GM23338 (cell line): ENCODE data around the gene DPY19L3. TPM values are rescaled to one million over a fixed set of nuclear protein-coding genes. Genes with fewer than 3 reads are reported as not detected.

Experiments used
- ATAC-seq: fragments of 200-7000 bp; cut with Tn5 transposase; 3 replicates; pipeline ENCODE4 v1.9.1; 2020
- DNase-seq: peaks from one replicate; pipeline ENCODE4 v3.0.0-alpha.2; 2015; ENCODE audit warnings: low spot score
- H2AFZ ChIP-seq: fragments of 200-600 bp; sonication (generic); 2 replicates; pipeline ENCODE4 v1.8.0; 2016; ENCODE audit warnings: antibody characterized with exemption, mild to moderate bottlenecking, moderate library complexity
- H3F3A ChIP-seq: fragments of 200-600 bp; sonication (generic); replicated peaks from 2 replicates; pipeline ENCODE4 v1.8.0; 2017; ENCODE audit warnings: antibody characterized with exemption, mixed run types, low read depth
- H3K27ac ChIP-seq: fragments of 200-600 bp; sonication (generic); 2 replicates; pipeline ENCODE4 v1.6.1; 2016; ENCODE audit warnings: low read depth
- H3K27me3 ChIP-seq: fragments of 200-600 bp; sonication (generic); 2 replicates; pipeline ENCODE4 v1.8.0; 2016; ENCODE audit warnings: mild to moderate bottlenecking, mixed run types, moderate library complexity; ENCODE audit not compliant: insufficient read depth
- H3K36me3 ChIP-seq: fragments of 200-600 bp; sonication (generic); 2 replicates; pipeline ENCODE4 v1.8.0; 2016; ENCODE audit warnings: mild to moderate bottlenecking; ENCODE audit not compliant: insufficient read depth
- H3K4me1 ChIP-seq: fragments of 200-600 bp; sonication (generic); 2 replicates; pipeline ENCODE4 v1.8.0; 2016; ENCODE audit warnings: mild to moderate bottlenecking, moderate library complexity; ENCODE audit not compliant: insufficient read depth
- H3K4me2 ChIP-seq: fragments of 200-600 bp; sonication (generic); 2 replicates; pipeline ENCODE4 v1.7.1; 2017; ENCODE audit warnings: mixed run types
- H3K4me3 ChIP-seq: fragments of 200-600 bp; sonication (generic); 2 replicates; pipeline ENCODE4 v1.6.1; 2016; ENCODE audit warnings: mixed run types
- H3K79me2 ChIP-seq: fragments of 200-600 bp; sonication (generic); replicated peaks from 2 replicates; pipeline ENCODE4 v1.8.0; 2017; ENCODE audit warnings: mild to moderate bottlenecking; ENCODE audit not compliant: insufficient read depth
- H3K9me2 ChIP-seq: fragments of 200-600 bp; sonication (generic); 2 replicates; pipeline ENCODE4 v1.8.0; 2017; ENCODE audit not compliant: insufficient read depth
- H4K20me1 ChIP-seq: fragments of 200-600 bp; sonication (generic); replicated peaks from 2 replicates; pipeline ENCODE4 v1.8.0; 2017; ENCODE audit warnings: mild to moderate bottlenecking; ENCODE audit not compliant: insufficient read depth
- H3K27ac Mint-ChIP-seq: 2 replicates; pipeline ENCODE4 v1.8.0; 2020; ENCODE audit warnings: inconsistent platforms, mild to moderate bottlenecking, moderate library complexity, mixed read lengths
- H3K27me3 Mint-ChIP-seq: 3 replicates; pipeline ENCODE4 v1.8.0; 2022; ENCODE audit warnings: low read depth, mild to moderate bottlenecking, moderate library complexity, mixed read lengths, inconsistent platforms; ENCODE audit not compliant: insufficient read depth, poor library complexity
- H3K36me3 Mint-ChIP-seq: 3 replicates; pipeline ENCODE4 v1.8.0; 2021; ENCODE audit warnings: low read depth, mild to moderate bottlenecking, inconsistent platforms, moderate library complexity, mixed read lengths
- H3K4me1 Mint-ChIP-seq: 3 replicates; pipeline ENCODE4 v1.8.0; 2020; ENCODE audit warnings: mild to moderate bottlenecking, inconsistent platforms, mixed read lengths
- H3K4me3 Mint-ChIP-seq: 3 replicates; pipeline ENCODE4 v1.8.0; 2021; ENCODE audit warnings: moderate library complexity, mild to moderate bottlenecking, inconsistent platforms, mixed read lengths
- H3K9me3 Mint-ChIP-seq: 3 replicates; pipeline ENCODE4 v1.8.0; 2020; ENCODE audit warnings: moderate library complexity, mild to moderate bottlenecking, inconsistent platforms, mixed read lengths
- CREB1 ChIP-seq: fragments of 250-450 bp; sonication (Bioruptor Pico); IDR thresholded peaks from 2 replicates; pipeline ENCODE4 v1.5.0; 2020; ENCODE audit warnings: low read depth, mild to moderate bottlenecking, moderate library complexity
- EZH2 ChIP-seq: fragments of 200-600 bp; sonication (generic); IDR thresholded peaks from one replicate; pipeline ENCODE4 v1.8.0; 2017; ENCODE audit warnings: antibody characterized with exemption, mild to moderate bottlenecking, low read depth; ENCODE audit not compliant: unreplicated experiment
- EZH2phosphoT487 ChIP-seq: fragments of 200-600 bp; sonication (generic); IDR thresholded peaks from one replicate; pipeline ENCODE4 v1.8.1; 2018; ENCODE audit warnings: antibody characterized with exemption; ENCODE audit not compliant: unreplicated experiment
- JUNB ChIP-seq: IDR thresholded peaks from one replicate; pipeline ENCODE4 v1.6.1; 2016; ENCODE audit warnings: antibody characterized with exemption; ENCODE audit not compliant: unreplicated experiment
- NANOG ChIP-seq: IDR thresholded peaks from 2 replicates; pipeline ENCODE4 v1.6.1; 2016; ENCODE audit warnings: antibody characterized with exemption, borderline replicate concordance
- POLR2AphosphoS5 ChIP-seq: IDR thresholded peaks from 2 replicates; pipeline ENCODE4 v1.6.1; 2016; ENCODE audit warnings: antibody characterized with exemption, low read depth
- STAT1 ChIP-seq: IDR thresholded peaks from one replicate; pipeline ENCODE4 v1.6.1; 2016; ENCODE audit warnings: antibody characterized with exemption; ENCODE audit not compliant: unreplicated experiment
- ZNF114 ChIP-seq: fragments of 250-450 bp; sonication (Bioruptor Pico); IDR thresholded peaks from 2 replicates; pipeline ENCODE4 v1.5.0; 2020; ENCODE audit warnings: mild to moderate bottlenecking, moderate library complexity
- ZNF331 ChIP-seq: fragments of 250-450 bp; sonication (Bioruptor Pico); IDR thresholded peaks from 2 replicates; pipeline ENCODE4 v1.5.0; 2020; ENCODE audit warnings: low read depth, mild to moderate bottlenecking, moderate library complexity
- polyA plus RNA-seq: library from polyadenylated mRNA; unstranded; fragments of >200 nt; fragmentation: Nextera tagmentation; extraction: Ambion mirVana; gene quantifications from 2 replicates; pipeline ENCODE4 v1.2.1, GENCODE V29; 2016
- total RNA-seq: library from RNA; depleted of rRNA; stranded (reverse); fragments of >200 nt; shearing (Covaris generic); gene quantifications from 2 replicates; pipeline ENCODE4 v1.2.3, GENCODE V29; 2014
- TF ChIP-seq, protein P1 (sequence below): IDR thresholded peaks from one replicate; pipeline ENCODE4 v1.6.1; 2018; ENCODE audit warnings: antibody characterized with exemption; ENCODE audit not compliant: unreplicated experiment
- TF ChIP-seq, protein P2 (sequence below): IDR thresholded peaks from 2 replicates; pipeline ENCODE4 v1.6.1; 2016; ENCODE audit warnings: antibody characterized with exemption
- TF ChIP-seq, protein P3 (sequence below): fragments of 250-450 bp; sonication (Bioruptor Pico); IDR thresholded peaks from 2 replicates; pipeline ENCODE4 v1.5.0; 2020; ENCODE audit warnings: mild to moderate bottlenecking, moderate library complexity
- TF ChIP-seq, protein P4 (sequence below), 2 experiments: fragments of 200-600 bp in 1 of 2; sonication (generic) in 1 of 2; conservative IDR thresholded peaks; 2 replicates each; pipeline versions ENCODE4 v1.5.1 to v1.6.1; 2016 to 2017; ENCODE audit warnings: antibody characterized with exemption in 2 of 2, low read depth in 2 of 2, mild to moderate bottlenecking in 2 of 2, moderate library complexity in 1 of 2

DPY19L3 gene
- total and polyA plus RNA-seq, 2 experiments from 2014 or later, result 13.5 to 46.6 TPM

DNA sequence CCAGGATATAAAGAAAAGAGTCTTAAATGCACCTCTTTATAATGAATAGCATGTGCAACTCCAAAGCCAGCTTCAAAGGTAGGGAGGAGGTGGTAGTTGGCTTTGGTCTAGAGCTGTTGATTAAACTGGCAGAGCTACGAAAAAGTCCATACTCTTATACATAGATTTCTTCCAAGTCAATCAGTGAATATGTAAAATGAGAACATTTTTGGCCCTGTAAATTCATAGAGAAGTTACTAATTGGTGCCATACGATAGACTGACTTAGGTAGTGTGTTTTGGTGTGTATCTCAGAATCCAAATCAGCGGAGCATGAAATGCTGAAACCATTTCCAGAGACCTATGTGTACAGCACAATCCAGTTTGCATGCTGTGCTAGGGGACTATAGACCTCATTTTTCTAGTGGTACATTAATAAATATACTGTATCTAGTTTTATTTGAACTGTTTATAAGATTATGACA, 17.1 kb upstream of the DPY19L3 start:
- Histone ChIP-seq H3F3A (no peaks in the 10 kb centered on the region), H3K36me3 (0 out of 2 replicates have a peak, but pooled peaks cover 5% of the 10 kb centered on the region), H2AFZ (no peak overlapping the region), H3K79me2 (no peaks in the 10 kb centered on the region), H3K4me1 (no peaks in the 10 kb centered on the region), H3K4me3 (no peak overlapping the region), H3K9me2 (no peaks in the 10 kb centered on the region), H4K20me1 (no peaks in the 10 kb centered on the region; the same call in 1 of the 2 replicates), H3K4me2 (no peak overlapping the region), H3K27me3 (no peaks in the 10 kb centered on the region), H3K27ac (no peak overlapping the region)
- Mint-ChIP-seq H3K4me1 (no peaks in the 10 kb centered on the region), H3K9me3 (no peaks in the 10 kb centered on the region), H3K27me3 (peaks cover 2% of the 10 kb centered on the region), H3K36me3 (no peaks in the 10 kb centered on the region; the same call in 2 of the 3 replicates), H3K27ac (no peak overlapping the region), H3K4me3 (no peak overlapping the region)
- DNase-seq (no peak), ATAC-seq (no peak)
- TF ChIP-seq STAT1, result no peak
- TF ChIP-seq POLR2AphosphoS5, result no peak
- no peak for TF ChIP-seq NANOG
- TF ChIP-seq, protein P1, sequence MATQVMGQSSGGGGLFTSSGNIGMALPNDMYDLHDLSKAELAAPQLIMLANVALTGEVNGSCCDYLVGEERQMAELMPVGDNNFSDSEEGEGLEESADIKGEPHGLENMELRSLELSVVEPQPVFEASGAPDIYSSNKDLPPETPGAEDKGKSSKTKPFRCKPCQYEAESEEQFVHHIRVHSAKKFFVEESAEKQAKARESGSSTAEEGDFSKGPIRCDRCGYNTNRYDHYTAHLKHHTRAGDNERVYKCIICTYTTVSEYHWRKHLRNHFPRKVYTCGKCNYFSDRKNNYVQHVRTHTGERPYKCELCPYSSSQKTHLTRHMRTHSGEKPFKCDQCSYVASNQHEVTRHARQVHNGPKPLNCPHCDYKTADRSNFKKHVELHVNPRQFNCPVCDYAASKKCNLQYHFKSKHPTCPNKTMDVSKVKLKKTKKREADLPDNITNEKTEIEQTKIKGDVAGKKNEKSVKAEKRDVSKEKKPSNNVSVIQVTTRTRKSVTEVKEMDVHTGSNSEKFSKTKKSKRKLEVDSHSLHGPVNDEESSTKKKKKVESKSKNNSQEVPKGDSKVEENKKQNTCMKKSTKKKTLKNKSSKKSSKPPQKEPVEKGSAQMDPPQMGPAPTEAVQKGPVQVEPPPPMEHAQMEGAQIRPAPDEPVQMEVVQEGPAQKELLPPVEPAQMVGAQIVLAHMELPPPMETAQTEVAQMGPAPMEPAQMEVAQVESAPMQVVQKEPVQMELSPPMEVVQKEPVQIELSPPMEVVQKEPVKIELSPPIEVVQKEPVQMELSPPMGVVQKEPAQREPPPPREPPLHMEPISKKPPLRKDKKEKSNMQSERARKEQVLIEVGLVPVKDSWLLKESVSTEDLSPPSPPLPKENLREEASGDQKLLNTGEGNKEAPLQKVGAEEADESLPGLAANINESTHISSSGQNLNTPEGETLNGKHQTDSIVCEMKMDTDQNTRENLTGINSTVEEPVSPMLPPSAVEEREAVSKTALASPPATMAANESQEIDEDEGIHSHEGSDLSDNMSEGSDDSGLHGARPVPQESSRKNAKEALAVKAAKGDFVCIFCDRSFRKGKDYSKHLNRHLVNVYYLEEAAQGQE, result no peak
- TF ChIP-seq ZNF331 (CRISPR knock-in tag), result no peak
- no peak for TF ChIP-seq JUNB
- TF ChIP-seq CREB1 (CRISPR knock-in tag), result no peak
- TF ChIP-seq, protein P2, sequence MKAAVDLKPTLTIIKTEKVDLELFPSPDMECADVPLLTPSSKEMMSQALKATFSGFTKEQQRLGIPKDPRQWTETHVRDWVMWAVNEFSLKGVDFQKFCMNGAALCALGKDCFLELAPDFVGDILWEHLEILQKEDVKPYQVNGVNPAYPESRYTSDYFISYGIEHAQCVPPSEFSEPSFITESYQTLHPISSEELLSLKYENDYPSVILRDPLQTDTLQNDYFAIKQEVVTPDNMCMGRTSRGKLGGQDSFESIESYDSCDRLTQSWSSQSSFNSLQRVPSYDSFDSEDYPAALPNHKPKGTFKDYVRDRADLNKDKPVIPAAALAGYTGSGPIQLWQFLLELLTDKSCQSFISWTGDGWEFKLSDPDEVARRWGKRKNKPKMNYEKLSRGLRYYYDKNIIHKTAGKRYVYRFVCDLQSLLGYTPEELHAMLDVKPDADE, result no peak
- TF ChIP-seq, protein P3, sequence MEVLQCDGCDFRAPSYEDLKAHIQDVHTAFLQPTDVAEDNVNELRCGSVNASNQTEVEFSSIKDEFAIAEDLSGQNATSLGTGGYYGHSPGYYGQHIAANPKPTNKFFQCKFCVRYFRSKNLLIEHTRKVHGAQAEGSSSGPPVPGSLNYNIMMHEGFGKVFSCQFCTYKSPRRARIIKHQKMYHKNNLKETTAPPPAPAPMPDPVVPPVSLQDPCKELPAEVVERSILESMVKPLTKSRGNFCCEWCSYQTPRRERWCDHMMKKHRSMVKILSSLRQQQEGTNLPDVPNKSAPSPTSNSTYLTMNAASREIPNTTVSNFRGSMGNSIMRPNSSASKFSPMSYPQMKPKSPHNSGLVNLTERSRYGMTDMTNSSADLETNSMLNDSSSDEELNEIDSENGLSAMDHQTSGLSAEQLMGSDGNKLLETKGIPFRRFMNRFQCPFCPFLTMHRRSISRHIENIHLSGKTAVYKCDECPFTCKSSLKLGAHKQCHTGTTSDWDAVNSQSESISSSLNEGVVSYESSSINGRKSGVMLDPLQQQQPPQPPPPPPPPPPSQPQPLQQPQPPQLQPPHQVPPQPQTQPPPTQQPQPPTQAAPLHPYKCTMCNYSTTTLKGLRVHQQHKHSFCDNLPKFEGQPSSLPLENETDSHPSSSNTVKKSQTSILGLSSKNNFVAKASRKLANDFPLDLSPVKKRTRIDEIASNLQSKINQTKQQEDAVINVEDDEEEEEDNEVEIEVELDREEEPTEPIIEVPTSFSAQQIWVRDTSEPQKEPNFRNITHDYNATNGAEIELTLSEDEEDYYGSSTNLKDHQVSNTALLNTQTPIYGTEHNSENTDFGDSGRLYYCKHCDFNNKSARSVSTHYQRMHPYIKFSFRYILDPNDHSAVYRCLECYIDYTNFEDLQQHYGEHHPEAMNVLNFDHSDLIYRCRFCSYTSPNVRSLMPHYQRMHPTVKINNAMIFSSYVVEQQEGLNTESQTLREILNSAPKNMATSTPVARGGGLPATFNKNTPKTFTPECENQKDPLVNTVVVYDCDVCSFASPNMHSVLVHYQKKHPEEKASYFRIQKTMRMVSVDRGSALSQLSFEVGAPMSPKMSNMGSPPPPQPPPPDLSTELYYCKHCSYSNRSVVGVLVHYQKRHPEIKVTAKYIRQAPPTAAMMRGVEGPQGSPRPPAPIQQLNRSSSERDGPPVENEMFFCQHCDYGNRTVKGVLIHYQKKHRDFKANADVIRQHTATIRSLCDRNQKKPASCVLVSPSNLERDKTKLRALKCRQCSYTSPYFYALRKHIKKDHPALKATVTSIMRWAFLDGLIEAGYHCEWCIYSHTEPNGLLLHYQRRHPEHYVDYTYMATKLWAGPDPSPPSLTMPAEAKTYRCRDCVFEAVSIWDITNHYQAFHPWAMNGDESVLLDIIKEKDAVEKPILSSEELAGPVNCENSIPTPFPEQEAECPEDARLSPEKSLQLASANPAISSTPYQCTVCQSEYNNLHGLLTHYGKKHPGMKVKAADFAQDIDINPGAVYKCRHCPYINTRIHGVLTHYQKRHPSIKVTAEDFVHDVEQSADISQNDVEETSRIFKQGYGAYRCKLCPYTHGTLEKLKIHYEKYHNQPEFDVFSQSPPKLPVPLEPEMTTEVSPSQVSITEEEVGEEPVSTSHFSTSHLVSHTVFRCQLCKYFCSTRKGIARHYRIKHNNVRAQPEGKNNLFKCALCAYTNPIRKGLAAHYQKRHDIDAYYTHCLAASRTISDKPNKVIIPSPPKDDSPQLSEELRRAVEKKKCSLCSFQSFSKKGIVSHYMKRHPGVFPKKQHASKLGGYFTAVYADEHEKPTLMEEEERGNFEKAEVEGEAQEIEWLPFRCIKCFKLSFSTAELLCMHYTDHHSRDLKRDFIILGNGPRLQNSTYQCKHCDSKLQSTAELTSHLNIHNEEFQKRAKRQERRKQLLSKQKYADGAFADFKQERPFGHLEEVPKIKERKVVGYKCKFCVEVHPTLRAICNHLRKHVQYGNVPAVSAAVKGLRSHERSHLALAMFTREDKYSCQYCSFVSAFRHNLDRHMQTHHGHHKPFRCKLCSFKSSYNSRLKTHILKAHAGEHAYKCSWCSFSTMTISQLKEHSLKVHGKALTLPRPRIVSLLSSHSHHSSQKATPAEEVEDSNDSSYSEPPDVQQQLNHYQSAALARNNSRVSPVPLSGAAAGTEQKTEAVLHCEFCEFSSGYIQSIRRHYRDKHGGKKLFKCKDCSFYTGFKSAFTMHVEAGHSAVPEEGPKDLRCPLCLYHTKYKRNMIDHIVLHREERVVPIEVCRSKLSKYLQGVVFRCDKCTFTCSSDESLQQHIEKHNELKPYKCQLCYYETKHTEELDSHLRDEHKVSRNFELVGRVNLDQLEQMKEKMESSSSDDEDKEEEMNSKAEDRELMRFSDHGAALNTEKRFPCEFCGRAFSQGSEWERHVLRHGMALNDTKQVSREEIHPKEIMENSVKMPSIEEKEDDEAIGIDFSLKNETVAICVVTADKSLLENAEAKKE (CRISPR knock-in tag), result no peak
- TF ChIP-seq EZH2, result no peak
- TF ChIP-seq, protein P4, sequence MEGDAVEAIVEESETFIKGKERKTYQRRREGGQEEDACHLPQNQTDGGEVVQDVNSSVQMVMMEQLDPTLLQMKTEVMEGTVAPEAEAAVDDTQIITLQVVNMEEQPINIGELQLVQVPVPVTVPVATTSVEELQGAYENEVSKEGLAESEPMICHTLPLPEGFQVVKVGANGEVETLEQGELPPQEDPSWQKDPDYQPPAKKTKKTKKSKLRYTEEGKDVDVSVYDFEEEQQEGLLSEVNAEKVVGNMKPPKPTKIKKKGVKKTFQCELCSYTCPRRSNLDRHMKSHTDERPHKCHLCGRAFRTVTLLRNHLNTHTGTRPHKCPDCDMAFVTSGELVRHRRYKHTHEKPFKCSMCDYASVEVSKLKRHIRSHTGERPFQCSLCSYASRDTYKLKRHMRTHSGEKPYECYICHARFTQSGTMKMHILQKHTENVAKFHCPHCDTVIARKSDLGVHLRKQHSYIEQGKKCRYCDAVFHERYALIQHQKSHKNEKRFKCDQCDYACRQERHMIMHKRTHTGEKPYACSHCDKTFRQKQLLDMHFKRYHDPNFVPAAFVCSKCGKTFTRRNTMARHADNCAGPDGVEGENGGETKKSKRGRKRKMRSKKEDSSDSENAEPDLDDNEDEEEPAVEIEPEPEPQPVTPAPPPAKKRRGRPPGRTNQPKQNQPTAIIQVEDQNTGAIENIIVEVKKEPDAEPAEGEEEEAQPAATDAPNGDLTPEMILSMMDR (conservative IDR thresholded peaks at IDR 0.05; ENCODE audit: low read depth in 2 of 2), result no peak
- no peak for TF ChIP-seq EZH2phosphoT487
- TF ChIP-seq ZNF114 (CRISPR knock-in tag), result no peak
